Adrenal gland (tissue), 12 donors: Measurements from ENCODE around the gene SLC8A3. TPM values are rescaled to one million over a fixed set of nuclear protein-coding genes. Genes with fewer than 3 reads are reported as not detected.
A peak's percentile ranks its signal among the peaks of the same experiment; 100 is the strongest.

ENCODE experiments used
- DNase-seq, 7 donors: peaks; one replicate each; pipeline ENCODE4 v3.0.0-alpha.2; 2019 to 2020
- H3K27ac ChIP-seq, 5 donors: fragments of 200-600 bp; sonication (generic) in 4 of 5; 1 replicate in 3 of 5; 2 replicates in 2 of 5; pipeline versions ENCODE4 v1.5.1 to v1.8.0; 2016 to 2020; ENCODE audit warnings: mild to moderate bottlenecking in 1 of 5
- H3K27me3 ChIP-seq: fragments of 200-600 bp; 2 replicates; pipeline ENCODE4 v1.8.0; 2021
- H3K36me3 ChIP-seq, 2 donors: fragments of 200-600 bp; replicated peaks in 1 of 2; 1 replicate in 1 of 2; 2 replicates in 1 of 2; pipeline versions ENCODE4 v1.5.1 to v1.8.0; 2018 to 2022
- H3K4me1 ChIP-seq, 2 donors: fragments of 200-600 bp; replicated peaks in 1 of 2; 1 replicate in 1 of 2; 2 replicates in 1 of 2; pipeline versions ENCODE4 v1.5.1 to v1.8.0; 2018 to 2021
- H3K4me3 ChIP-seq, 4 donors: fragments of 200-600 bp; sonication (generic) in 3 of 4; one replicate each; pipeline ENCODE4 v1.5.1; 2016 to 2018
- H3K9me3 ChIP-seq, 3 donors: fragments of 200-600 bp; sonication (generic) in 1 of 3; replicated peaks in 1 of 3; 1 replicate in 2 of 3; 2 replicates in 1 of 3; pipeline versions ENCODE4 v1.5.1 to v1.8.0; 2016 to 2021
- POLR2A ChIP-seq, 2 donors: fragments of 450-650 bp; IDR thresholded peaks; one replicate each; pipeline ENCODE4 v1.6.1; 2017; ENCODE audit warnings: antibody characterized with exemption in 2 of 2, mild to moderate bottlenecking in 2 of 2, moderate library complexity in 1 of 2
- WGBS, 4 donors: extraction: QIAGEN DNeasy Blood & Tissue Kit in 2 of 4; methylation state at CpG; one replicate each; pipeline versions ENCODE4 v1.1.5 to v1.1.7; 2013 to 2017; 5-methylcytosine and 5-hydroxymethylcytosine counted together
- intact Hi-C, 2 donors: fragments of 100-400 bp; cut with DNase I; formaldehyde crosslinking; loops; one replicate each; pipeline versions ENCODE4 v1.14.1 to v1.15.0; 2022 to 2023
- polyA plus RNA-seq, 3 donors: library from polyadenylated mRNA; stranded (reverse); fragments of 200-250 nt in 2 of 3; fragments of 350-450 nt in 1 of 3; fragmentation: Illumina TruSeq in 1 of 3; extraction: RNeasy Lipid Tissue Mini Kit (QIAGEN cat#74804) in 1 of 3; gene quantifications; one replicate each; pipeline ENCODE4 v1.2.3, GENCODE V29; 2013 to 2014
- total RNA-seq, 9 donors: library from RNA; depleted of rRNA in 4 of 9; stranded (reverse); fragments of >200 nt in 4 of 9; fragments of 120-200 nt in 1 of 9; fragmentation: NEBNext Ultra II Directional in 1 of 9; extraction: Animal tissue kit (Norgen Biotek cat#: 25700) in 1 of 9; gene quantifications; one replicate each; pipeline versions ENCODE4 v1.1.0 to v1.2.4, GENCODE V29; 2013 to 2023
- TF ChIP-seq, protein P1 (sequence below), 6 experiments: fragments of 450-650 bp in 4 of 6; fragments of 200-600 bp in 2 of 6; sonication (generic) in 1 of 6; IDR thresholded peaks; 1 replicate in 5 of 6; 2 replicates in 1 of 6; pipeline versions ENCODE4 v1.5.1 to v1.8.0; 2016 to 2021; ENCODE audit warnings: antibody characterized with exemption in 6 of 6, mild to moderate bottlenecking in 2 of 6, moderate library complexity in 1 of 6
- donor health status: healthy with polysubstance abuse.
- donor health status: Bipolar disorder and iron deficiency.
- donor health status: DM: yes; HTN: yes; CAD: no.
- donor health status: DM: no; HTN: no; CAD: no.
- donor health status: DM: no; HTN: no; CAD: no.
- donor health status: DM: yes; HTN: yes; CAD: no.

The SLC8A3 gene
- total and polyA plus RNA-seq, 12 donors = 0.08 to 2.1 (median 0.62) TPM; not detected in 4

DNA sequence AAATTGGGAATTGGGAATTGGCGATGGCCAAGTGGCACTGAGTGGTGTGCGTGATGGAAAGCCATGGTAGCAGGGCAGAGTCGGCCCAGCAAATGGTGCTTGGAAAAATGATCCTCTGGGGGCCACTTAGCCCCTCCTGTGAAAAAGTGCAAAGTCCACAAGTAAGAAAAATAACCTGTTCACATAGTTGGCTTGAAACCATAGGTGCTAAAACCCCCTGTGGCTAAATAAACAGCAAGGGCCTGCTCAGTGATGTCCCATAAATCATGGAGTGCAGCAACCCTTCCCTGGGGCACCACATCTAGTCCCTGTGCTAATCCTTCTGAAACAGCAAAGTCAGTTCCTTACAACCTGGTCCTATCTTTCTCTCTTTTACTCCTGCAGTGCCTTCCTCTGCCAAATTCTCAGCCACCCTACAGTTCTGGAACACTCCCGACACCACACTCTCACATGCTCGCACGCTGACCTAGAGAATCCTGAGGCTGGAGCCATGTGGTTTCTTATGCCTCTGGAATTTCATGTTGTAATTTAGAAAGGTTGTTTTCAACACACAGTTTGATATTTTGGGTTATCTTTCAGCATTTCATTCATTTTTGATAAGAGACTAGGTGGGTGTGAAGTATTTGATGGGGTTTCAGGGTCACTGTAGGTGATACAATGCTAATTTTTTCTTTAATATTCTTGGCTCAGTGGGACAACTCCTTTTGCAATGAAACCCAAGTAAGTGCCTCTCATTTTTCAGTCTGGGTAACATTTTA is 186.0 kb downstream of the SLC8A3 start:
- H3K27ac ChIP-seq = no peak overlapping the region

DNA sequence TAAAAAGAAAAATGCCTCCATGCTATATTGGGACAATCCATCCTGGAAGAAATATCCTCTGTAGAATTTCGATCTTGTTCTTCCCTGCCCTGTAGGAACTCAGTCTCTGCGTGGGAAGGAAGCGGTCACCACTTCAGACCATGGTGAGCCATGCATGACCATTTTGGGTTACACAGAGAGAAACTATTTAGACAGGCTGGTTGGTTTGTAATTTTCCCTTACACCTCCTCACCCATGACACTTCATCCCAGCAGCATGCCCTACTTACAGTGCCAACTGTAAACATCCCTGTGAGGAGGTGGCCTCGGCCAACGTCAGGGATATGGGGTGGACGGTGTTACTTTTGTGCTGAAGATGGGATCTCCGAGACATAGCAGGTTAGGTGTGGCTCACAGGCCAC is 188.2 kb downstream of the SLC8A3 start:
- Histone ChIP-seq H3K36me3 (no peaks in the 10 kb centered on the region), H3K4me3 (no peak overlapping the region), H3K27me3 (no peaks in the 10 kb centered on the region), H3K9me3 (no peaks in the 10 kb centered on the region), H3K27ac (no peak overlapping the region), H3K4me1 (no peaks in the 10 kb centered on the region)
- TF ChIP-seq, protein P1, sequence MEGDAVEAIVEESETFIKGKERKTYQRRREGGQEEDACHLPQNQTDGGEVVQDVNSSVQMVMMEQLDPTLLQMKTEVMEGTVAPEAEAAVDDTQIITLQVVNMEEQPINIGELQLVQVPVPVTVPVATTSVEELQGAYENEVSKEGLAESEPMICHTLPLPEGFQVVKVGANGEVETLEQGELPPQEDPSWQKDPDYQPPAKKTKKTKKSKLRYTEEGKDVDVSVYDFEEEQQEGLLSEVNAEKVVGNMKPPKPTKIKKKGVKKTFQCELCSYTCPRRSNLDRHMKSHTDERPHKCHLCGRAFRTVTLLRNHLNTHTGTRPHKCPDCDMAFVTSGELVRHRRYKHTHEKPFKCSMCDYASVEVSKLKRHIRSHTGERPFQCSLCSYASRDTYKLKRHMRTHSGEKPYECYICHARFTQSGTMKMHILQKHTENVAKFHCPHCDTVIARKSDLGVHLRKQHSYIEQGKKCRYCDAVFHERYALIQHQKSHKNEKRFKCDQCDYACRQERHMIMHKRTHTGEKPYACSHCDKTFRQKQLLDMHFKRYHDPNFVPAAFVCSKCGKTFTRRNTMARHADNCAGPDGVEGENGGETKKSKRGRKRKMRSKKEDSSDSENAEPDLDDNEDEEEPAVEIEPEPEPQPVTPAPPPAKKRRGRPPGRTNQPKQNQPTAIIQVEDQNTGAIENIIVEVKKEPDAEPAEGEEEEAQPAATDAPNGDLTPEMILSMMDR (IDR thresholded peaks at IDR 0.05) = no peak
- TF ChIP-seq POLR2A (IDR thresholded peaks at IDR 0.05) = no peak
- intact Hi-C loops = loop anchor here in 1 of 2 donors (10.0 kb wide), 1 partner anchor 126 kb away; the partner anchor contains the start of gene SMOC1
- DNase-seq = no peak
- 91 to 92% (median 91%) methylated on average over 7 of the region's 7 CpGs for WGBS, 4 donors

More for the DNA sequence above, 186.0 kb downstream of the SLC8A3 start:
- Histone ChIP-seq H3K9me3 (no peaks in the 10 kb centered on the region), H3K36me3 (no peaks in the 10 kb centered on the region), H3K4me3 (no peak overlapping the region), H3K27me3 (no peaks in the 10 kb centered on the region), H3K4me1 (no peaks in the 10 kb centered on the region)
- DNase-seq = no peak
- TF ChIP-seq POLR2A (IDR thresholded peaks at IDR 0.05) = no peak
- intact Hi-C loops = loop anchor here in 1 of 2 donors (10.0 kb wide), 1 partner anchor 128 kb away; the partner anchor contains the start of gene SMOC1
- WGBS, 4 donors = 80 to 92% (median 85%) methylated on average over 6 of the region's 6 CpGs

DNA sequence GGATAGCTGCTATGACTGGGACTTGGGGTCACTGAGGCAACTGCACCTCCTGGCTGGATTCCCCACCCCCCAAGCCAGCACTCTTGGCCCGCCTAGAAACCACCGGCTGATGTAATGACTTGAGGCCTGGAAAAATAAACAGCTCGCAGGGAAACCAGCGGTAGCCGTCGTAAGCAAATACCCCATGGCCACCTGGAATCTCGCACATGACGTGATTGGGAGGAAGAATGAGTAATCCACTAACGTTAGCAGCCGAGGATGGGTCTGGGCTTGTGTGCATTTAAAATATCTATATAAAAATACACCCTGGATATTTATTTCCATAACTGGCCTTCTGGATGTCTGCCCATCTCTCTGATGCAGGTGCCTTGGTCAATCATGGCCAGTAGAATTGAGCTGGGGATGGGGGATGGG is 189.5 kb downstream of the SLC8A3 start:
- DNase-seq = no peak
- H3K9me3 ChIP-seq = no peaks in the 10 kb centered on the region
- H3K36me3 ChIP-seq = no peaks in the 10 kb centered on the region
- intact Hi-C loops = no loop called here
- TF ChIP-seq, protein P1 (IDR thresholded peaks at IDR 0.05) = no peak
- no peak for TF ChIP-seq POLR2A (IDR thresholded peaks at IDR 0.05)
- H3K27ac ChIP-seq = no peak overlapping the region
- H3K27me3 ChIP-seq = no peaks in the 10 kb centered on the region
- no peak overlapping the region for H3K4me3 ChIP-seq
- no peaks in the 10 kb centered on the region for H3K4me1 ChIP-seq
- 81 to 96% (median 85%) methylated on average over 10 of the region's 10 CpGs for WGBS, 4 donors

DNA sequence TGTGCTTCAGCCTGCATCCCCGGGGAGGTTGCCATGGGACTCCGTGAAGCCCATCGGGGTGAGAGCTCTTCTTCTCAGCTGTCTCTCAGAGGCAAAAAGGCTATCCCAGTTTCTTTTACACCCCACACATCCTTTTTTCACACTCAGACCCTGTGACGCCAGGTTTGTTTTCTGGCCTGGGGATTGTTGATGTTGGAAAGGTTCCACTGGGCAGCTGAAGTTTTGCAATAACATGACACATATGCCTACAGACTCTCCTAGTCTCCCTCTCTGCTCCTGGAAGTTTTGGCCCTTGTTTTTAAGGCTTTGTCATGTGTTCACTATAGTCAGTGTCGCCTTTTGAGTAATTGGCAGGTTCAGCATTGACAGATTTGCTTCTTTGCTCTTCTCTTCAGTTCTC is 190.9 kb downstream of the SLC8A3 start:
- DNase-seq = peak in 5 of 7 donors; percentile 43 to 58 (median 53)
- H3K4me3 ChIP-seq = no peak overlapping the region
- H3K4me1 ChIP-seq = no peaks in the 10 kb centered on the region
- intact Hi-C loops = no loop called here
- H3K27me3 ChIP-seq = no peaks in the 10 kb centered on the region
- H3K36me3 ChIP-seq = no peaks in the 10 kb centered on the region
- 42 to 68% (median 57%) methylated on average over 5 of the region's 5 CpGs for WGBS, 4 donors
- no peak for TF ChIP-seq POLR2A (IDR thresholded peaks at IDR 0.05)
- TF ChIP-seq, protein P1 (IDR thresholded peaks at IDR 0.05) = no peak
- no peaks in the 10 kb centered on the region for H3K9me3 ChIP-seq
- H3K27ac ChIP-seq = no peak overlapping the region
